BLaER1 treated with 17β-estradiol and CSF1 and Interleukin-3, amounts not matched to agents 10 nM and 100 nM (cell line): Measurements from ENCODE around the gene PROX2.

Experiments used
- H3K27ac ChIP-seq, 11 experiments: shearing (Covaris generic); formaldehyde crosslinking; 2 replicates each; pipeline ENCODE4 v1.8.1; 2022
- H3K27me3 ChIP-seq, 11 experiments: shearing (Covaris generic); formaldehyde crosslinking; 2 replicates each; pipeline ENCODE4 v1.8.1; 2022
- H3K36me3 ChIP-seq, 11 experiments: shearing (Covaris generic); formaldehyde crosslinking; 2 replicates each; pipeline ENCODE4 v1.8.1; 2022
- H3K4me1 ChIP-seq, 10 experiments: shearing (Covaris generic); formaldehyde crosslinking; 2 replicates each; pipeline ENCODE4 v1.8.1; 2022
- H3K4me2 ChIP-seq, 11 experiments: shearing (Covaris generic); formaldehyde crosslinking; 2 replicates each; pipeline ENCODE4 v1.8.1; 2022
- H3K4me3 ChIP-seq, 10 experiments: shearing (Covaris generic); formaldehyde crosslinking; 2 replicates each; pipeline ENCODE4 v1.8.1; 2022
- H3K9ac ChIP-seq, 11 experiments: shearing (Covaris generic); formaldehyde crosslinking; 2 replicates each; pipeline ENCODE4 v1.8.1; 2022
- H3K9me3 ChIP-seq, 11 experiments: shearing (Covaris generic); formaldehyde crosslinking; replicated peaks in 1 of 11; 2 replicates each; pipeline ENCODE4 v1.8.1; 2022
- H4K20me1 ChIP-seq, 11 experiments: shearing (Covaris generic); formaldehyde crosslinking; 2 replicates each; pipeline ENCODE4 v1.8.1; 2022
- Cebpa-rat ChIP-seq, 11 experiments: shearing (Covaris generic); IDR thresholded peaks; 2 replicates each; pipeline ENCODE4 v1.8.1; 2022

The PROX2 gene

GRCh38 chr14:74911704-74912103 lies 35.8 kb upstream of the PROX2 start:
- TF ChIP-seq Cebpa-rat (IDR thresholded peaks at IDR 0.05), result no peak
- H3K9ac ChIP-seq, result no peak overlapping the region; a peak in 1 of 22 replicates
- H4K20me1 ChIP-seq, result peaks cover 0 to 27% (median 4%) of the 10 kb centered on the region in 11 experiments; a peak in 10 of 22 replicates
- no peak overlapping the region for H3K27ac ChIP-seq
- H3K4me1 ChIP-seq, result peaks cover 15 to 33% (median 24%) of the 10 kb centered on the region in 10 experiments
- H3K4me3 ChIP-seq, result no peak overlapping the region
- no peak overlapping the region for H3K4me2 ChIP-seq
- H3K27me3 ChIP-seq, result no peaks in the 10 kb centered on the region
- H3K36me3 ChIP-seq, result peaks cover 0 to 9% (median 3%) of the 10 kb centered on the region in 11 experiments; a peak in 9 of 22 replicates
- H3K9me3 ChIP-seq, result no peaks in the 10 kb centered on the region

DNA sequence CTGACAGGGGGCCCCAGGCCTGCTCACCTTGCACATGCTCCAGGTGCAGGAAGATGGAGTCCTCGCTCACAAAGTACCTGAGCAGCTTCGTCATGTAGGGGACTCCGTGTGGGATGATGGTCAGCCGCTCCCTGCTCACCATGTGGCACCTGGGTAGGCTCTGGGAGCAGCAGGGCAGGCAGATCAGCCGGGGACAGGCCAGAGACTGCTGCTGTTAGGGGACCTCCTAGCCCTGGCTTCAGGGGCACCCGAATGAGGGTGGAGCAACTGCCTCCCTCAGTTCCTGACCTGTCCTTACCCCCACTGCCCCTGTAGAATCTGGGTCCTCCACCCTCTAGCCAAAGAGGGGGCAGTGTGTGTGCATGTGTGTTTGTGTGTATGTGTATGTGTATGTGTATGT lies 35.3 kb upstream of the PROX2 start:
- Histone ChIP-seq H3K27me3 (no peaks in the 10 kb centered on the region), H3K4me3 (no peak overlapping the region), H3K36me3 (peaks cover 0 to 10% (median 6%) of the 10 kb centered on the region in 11 experiments; a peak in 9 of 22 replicates), H3K9ac (no peak overlapping the region), H3K4me2 (no peak overlapping the region), H3K9me3 (no peaks in the 10 kb centered on the region), H3K27ac (no peak overlapping the region), H3K4me1 (peaks cover 18 to 37% (median 29%) of the 10 kb centered on the region in 10 experiments), H4K20me1 (peaks cover 0 to 29% (median 7%) of the 10 kb centered on the region in 11 experiments; a peak in 10 of 22 replicates)
- no peak for TF ChIP-seq Cebpa-rat (IDR thresholded peaks at IDR 0.05)

GRCh38 chr14:74910556-74910955 lies 34.6 kb upstream of the PROX2 start:
- H3K27ac ChIP-seq, result no peak overlapping the region
- H3K4me2 ChIP-seq, result peak overlapping the region in 6 of 11 experiments; percentile 7 to 52 (median 32); a peak in 8 of 22 replicates
- H3K4me3 ChIP-seq, result no peak overlapping the region
- peaks cover 0 to 30% (median 7%) of the 10 kb centered on the region in 11 experiments; a peak in 11 of 22 replicates for H4K20me1 ChIP-seq
- H3K36me3 ChIP-seq, result peaks cover 0 to 12% (median 7%) of the 10 kb centered on the region in 11 experiments; a peak in 11 of 22 replicates
- H3K27me3 ChIP-seq, result no peaks in the 10 kb centered on the region
- H3K9ac ChIP-seq, result no peak overlapping the region
- no peak for TF ChIP-seq Cebpa-rat (IDR thresholded peaks at IDR 0.05)
- H3K4me1 ChIP-seq, result peaks cover 22 to 43% (median 35%) of the 10 kb centered on the region in 10 experiments
- no peaks in the 10 kb centered on the region for H3K9me3 ChIP-seq

DNA sequence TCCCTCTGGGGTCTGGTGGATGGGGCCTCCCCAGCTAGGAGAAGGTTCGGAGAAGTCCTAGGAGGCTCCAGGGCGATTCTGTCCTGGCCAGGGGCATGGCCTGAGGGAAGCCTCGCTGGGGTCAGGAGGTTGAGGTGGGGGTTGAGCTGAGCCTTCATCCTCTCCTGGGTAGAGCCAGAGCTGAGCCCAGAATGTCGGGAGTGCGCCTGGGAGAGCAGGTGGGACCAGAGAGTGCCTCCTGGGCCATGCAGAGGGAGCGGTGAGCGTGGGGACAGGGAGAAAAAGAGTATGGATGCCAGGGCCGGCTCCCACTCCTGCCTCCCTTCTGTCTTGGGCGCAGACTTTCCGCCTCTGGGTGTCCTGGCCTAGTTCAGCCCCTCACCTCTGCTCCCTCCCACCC lies 34.0 kb upstream of the PROX2 start:
- Histone ChIP-seq H3K4me1 (peaks cover 25 to 50% (median 38%) of the 10 kb centered on the region in 10 experiments), H3K4me3 (no peak overlapping the region), H3K9me3 (no peaks in the 10 kb centered on the region), H3K27me3 (no peaks in the 10 kb centered on the region), H3K9ac (no peak overlapping the region), H4K20me1 (peaks cover 0 to 37% (median 8%) of the 10 kb centered on the region in 11 experiments; a peak in 14 of 22 replicates), H3K27ac (no peak overlapping the region; a peak in 1 of 22 replicates), H3K36me3 (peaks cover 0 to 18% (median 9%) of the 10 kb centered on the region in 11 experiments; a peak in 15 of 22 replicates), H3K4me2 (no peak overlapping the region)
- no peak for TF ChIP-seq Cebpa-rat (IDR thresholded peaks at IDR 0.05)

DNA sequence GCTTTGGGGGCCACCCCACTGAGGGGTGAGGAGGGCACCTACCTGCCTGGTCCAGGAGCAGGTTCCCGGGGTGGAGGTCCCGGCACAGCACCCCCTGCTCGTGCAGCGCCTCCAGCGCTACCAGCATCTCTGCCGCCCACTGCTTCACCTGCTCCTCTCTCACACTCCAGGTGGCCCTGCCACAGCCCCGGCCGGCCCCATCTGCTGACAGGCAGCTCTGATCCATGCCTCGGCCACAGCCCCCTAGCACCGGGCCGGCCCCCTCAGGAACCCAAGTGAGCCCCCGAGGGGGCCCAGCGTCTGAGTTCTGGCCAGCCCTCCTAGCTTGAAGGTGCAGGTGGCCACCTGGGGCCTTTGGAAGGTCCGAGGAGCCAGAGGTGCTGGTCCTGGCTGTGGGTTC lies 33.6 kb upstream of the PROX2 start:
- H3K4me2 ChIP-seq, result no peak overlapping the region
- H3K4me1 ChIP-seq, result peaks cover 24 to 50% (median 40%) of the 10 kb centered on the region in 10 experiments
- no peaks in the 10 kb centered on the region for H3K9me3 ChIP-seq
- no peaks in the 10 kb centered on the region for H3K27me3 ChIP-seq
- H3K27ac ChIP-seq, result no peak overlapping the region; a peak in 1 of 22 replicates
- H4K20me1 ChIP-seq, result peaks cover 0 to 41% (median 12%) of the 10 kb centered on the region in 11 experiments; a peak in 17 of 22 replicates
- TF ChIP-seq Cebpa-rat (IDR thresholded peaks at IDR 0.05), result no peak
- H3K4me3 ChIP-seq, result no peak overlapping the region
- no peak overlapping the region; a peak in 1 of 22 replicates for H3K9ac ChIP-seq
- peaks cover 1 to 22% (median 13%) of the 10 kb centered on the region in 11 experiments; a peak in 18 of 22 replicates for H3K36me3 ChIP-seq

DNA sequence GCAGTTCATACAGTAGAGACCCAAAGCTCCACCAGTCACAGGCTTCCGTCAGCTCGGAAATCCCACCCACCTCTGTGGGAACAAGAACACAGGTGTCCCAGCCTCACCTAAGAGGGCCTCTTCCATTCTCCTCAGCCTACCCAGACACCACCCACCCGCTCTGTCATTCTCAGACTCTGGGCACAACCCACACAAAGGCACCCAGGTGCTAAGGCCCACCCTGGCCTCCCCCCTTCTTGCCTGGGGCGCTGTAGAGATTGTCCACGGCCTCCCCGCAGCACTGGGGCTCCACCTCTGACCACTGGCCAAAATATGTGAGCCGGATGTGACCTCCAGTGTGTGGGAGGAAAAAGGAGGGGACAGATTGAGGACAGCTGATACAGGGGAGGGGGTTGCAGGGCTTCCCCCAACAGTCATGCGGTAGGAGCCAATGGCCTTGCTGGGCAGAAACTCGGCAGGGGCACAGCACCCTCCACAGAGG lies 33.0 kb upstream of the PROX2 start:
- H3K27me3 ChIP-seq, result no peaks in the 10 kb centered on the region
- peaks cover 20 to 47% (median 40%) of the 10 kb centered on the region in 10 experiments for H3K4me1 ChIP-seq
- no peak for TF ChIP-seq Cebpa-rat (IDR thresholded peaks at IDR 0.05)
- H4K20me1 ChIP-seq, result peaks cover 0 to 47% (median 17%) of the 10 kb centered on the region in 11 experiments; a peak in 17 of 22 replicates
- H3K4me2 ChIP-seq, result no peak overlapping the region
- H3K9me3 ChIP-seq, result no peaks in the 10 kb centered on the region
- H3K4me3 ChIP-seq, result no peak overlapping the region
- H3K9ac ChIP-seq, result no peak overlapping the region; a peak in 2 of 22 replicates
- H3K36me3 ChIP-seq, result peaks cover 7 to 28% (median 19%) of the 10 kb centered on the region in 11 experiments; a peak in 19 of 22 replicates
- no peak overlapping the region for H3K27ac ChIP-seq

DNA sequence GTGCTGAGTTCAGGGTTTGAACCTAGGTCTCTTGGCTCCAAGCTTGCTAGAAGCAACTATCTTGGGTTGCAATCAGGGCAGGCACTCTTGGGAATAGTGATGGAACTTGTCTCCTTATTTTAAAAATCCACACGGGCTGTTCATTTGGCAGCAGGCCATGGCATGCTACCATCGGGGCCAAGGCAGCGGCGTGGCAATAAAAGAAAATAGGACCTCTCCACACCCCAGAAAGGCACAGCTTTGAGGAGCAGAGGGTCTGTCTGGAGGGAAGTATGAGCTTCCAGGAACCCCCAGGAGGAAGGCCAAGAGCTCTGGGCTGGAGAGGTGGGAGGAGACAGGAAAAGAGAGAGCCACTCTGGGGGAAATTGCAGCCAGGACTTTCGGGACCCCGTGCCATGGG lies 31.8 kb upstream of the PROX2 start:
- Histone ChIP-seq H4K20me1 (peaks cover 0 to 54% (median 20%) of the 10 kb centered on the region in 11 experiments; a peak in 18 of 22 replicates), H3K27ac (peak overlapping the region in 7 of 11 experiments; percentile 9 to 56 (median 24); a peak in 7 of 22 replicates), H3K27me3 (no peaks in the 10 kb centered on the region), H3K36me3 (peaks cover 13 to 38% (median 28%) of the 10 kb centered on the region in 11 experiments), H3K9ac (peak overlapping the region in 7 of 11 experiments; percentile 4 to 53 (median 23); a peak in 5 of 22 replicates), H3K4me2 (peak overlapping the region; percentile 20 to 74 (median 61); a peak in 19 of 22 replicates), H3K9me3 (no peaks in the 10 kb centered on the region), H3K4me3 (no peak overlapping the region), H3K4me1 (peaks cover 20 to 46% (median 40%) of the 10 kb centered on the region in 10 experiments)
- no peak for TF ChIP-seq Cebpa-rat (IDR thresholded peaks at IDR 0.05)

- no peak overlapping the region for H3K4me3 ChIP-seq
- peaks cover 20 to 45% (median 35%) of the 10 kb centered on the region in 11 experiments for H3K36me3 ChIP-seq
- peaks cover 0 to 61% (median 25%) of the 10 kb centered on the region in 11 experiments; a peak in 18 of 22 replicates for H4K20me1 ChIP-seq
- H3K4me2 ChIP-seq, result peak overlapping the region; percentile 20 to 74 (median 61); a peak in 21 of 22 replicates
- no peaks in the 10 kb centered on the region for H3K27me3 ChIP-seq
- peaks cover 20 to 46% (median 40%) of the 10 kb centered on the region in 10 experiments for H3K4me1 ChIP-seq
- peak overlapping the region in 8 of 11 experiments; percentile 2 to 53 (median 24); a peak in 5 of 22 replicates for H3K9ac ChIP-seq
- TF ChIP-seq Cebpa-rat (IDR thresholded peaks at IDR 0.05), result no peak
- no peaks in the 10 kb centered on the region for H3K9me3 ChIP-seq
- peak overlapping the region in 7 of 11 experiments; percentile 9 to 56 (median 24); a peak in 10 of 22 replicates for H3K27ac ChIP-seq
Measured at GRCh38 chr14:74906925-74907521, 31.1 kb upstream of the PROX2 start.
